Measurements from ENCODE around the gene SUPT3H. TPM values are rescaled to one million over a fixed set of nuclear protein-coding genes. Genes with fewer than 3 reads are reported as not detected.

Gene SUPT3H
- total and polyA plus RNA-seq, 2 of the 8 experiments (the other 6 are each of a cell fraction or from before 2014, with no cell fraction given) = 18.8 to 23.0 TPM

GRCh38 chr6:45293306-45293705 lies 84.4 kb downstream of the SUPT3H start:
- DNase-seq (ENCODE audit: low read depth in 1 of 2, low spot score in 2 of 2) (no peak), FAIRE-seq (no peak)
- H3K4ac ChIP-seq (replicated peaks; ENCODE audit: insufficient read length, low read depth, low read length) = no peak overlapping the region
- no peaks in the 10 kb centered on the region for H3K27me3 ChIP-seq (replicated peaks in 1 of 4; ENCODE audit: control insufficient read depth in 3 of 4, extremely low read depth in 1 of 4, insufficient read depth in 3 of 4, low read length in 3 of 4)
- WGBS, 2 experiments (ENCODE audit: extremely low coverage in 1 of 2, insufficient coverage in 1 of 2, insufficient read length in 1 of 2, insufficient replicate concordance in 2 of 2, low coverage in 1 of 2, low lambda C conversion rate in 2 of 2, missing lambda C conversion rate in 1 of 2) = 67% methylated on average over 3 of the region's 3 CpGs; no CpG with 5 or more reads in 1 of the 2 experiments
- no peaks in the 10 kb centered on the region for H3K9me3 ChIP-seq (ENCODE audit: insufficient read depth in 2 of 2, low read depth in 1 of 2, low read length in 1 of 2)
- no peak overlapping the region for H4K91ac ChIP-seq (replicated peaks; ENCODE audit: insufficient read length, low read length)
- POLR2A ChIA-PET (ENCODE audit: partially characterized antibody) = no interaction called here
- no peaks in the 10 kb centered on the region for H3K23me2 ChIP-seq (ENCODE audit: low read depth, low read length)
- no peak overlapping the region for H2AFZ ChIP-seq (ENCODE audit: low read length)
- no peak overlapping the region for H4K8ac ChIP-seq (ENCODE audit: extremely low read depth, insufficient read depth, low read length)
- no peak overlapping the region for H3K23ac ChIP-seq (ENCODE audit: insufficient read length)
- H2BK5ac ChIP-seq (ENCODE audit: low read depth, low read length) = no peak overlapping the region
- H2BK120ac ChIP-seq (replicated peaks; ENCODE audit: low read depth, low read length) = no peak overlapping the region
- H2BK20ac ChIP-seq (ENCODE audit: low read length) = no peak overlapping the region
- H4K20me1 ChIP-seq (replicated peaks in 1 of 2; ENCODE audit: control insufficient read depth in 1 of 2, insufficient read depth in 2 of 2, low read length in 2 of 2) = no peaks in the 10 kb centered on the region
- H3K36me3 ChIP-seq (ENCODE audit: control insufficient read depth in 2 of 4, insufficient read depth in 4 of 4, low read length in 3 of 4) = no peaks in the 10 kb centered on the region
- no peak overlapping the region for H3K4me3 ChIP-seq (ENCODE audit: extremely low read depth in 1 of 4, insufficient read depth in 2 of 4, low read depth in 3 of 4, low read length in 4 of 4)
- no peak overlapping the region for H2BK15ac ChIP-seq (ENCODE audit: low read length)
- no peak overlapping the region for H2AK5ac ChIP-seq (ENCODE audit: low read depth, low read length)
- CTCF ChIA-PET (ENCODE audit: partially characterized antibody) = no interaction called here
- H4K5ac ChIP-seq (ENCODE audit: insufficient read length, low read depth, low read length) = no peak overlapping the region
- no peaks in the 10 kb centered on the region for H3K79me1 ChIP-seq (ENCODE audit: low read depth, low read length)
- no peak overlapping the region for H3K27ac ChIP-seq (ENCODE audit: low read depth, low read length)
- no peak overlapping the region for H3K18ac ChIP-seq (ENCODE audit: extremely low read depth, low read length)
- no peak overlapping the region for H3K14ac ChIP-seq (ENCODE audit: insufficient read length)
- H3K4me1 ChIP-seq (replicated peaks in 1 of 4; ENCODE audit: control insufficient read depth in 3 of 4, insufficient read depth in 4 of 4, low read length in 3 of 4) = no peaks in the 10 kb centered on the region
- no peak overlapping the region for H3K9ac ChIP-seq (replicated peaks in 1 of 4; ENCODE audit: extremely low read depth in 1 of 4, low read depth in 3 of 4, low read length in 3 of 4)
- H3K4me2 ChIP-seq (ENCODE audit: insufficient read depth in 1 of 2, low read depth in 2 of 2, low read length in 2 of 2) = no peak overlapping the region
- H3K79me2 ChIP-seq (ENCODE audit: control insufficient read depth in 1 of 2, insufficient read depth in 2 of 2, low read length in 2 of 2) = no peaks in the 10 kb centered on the region
- H3K56ac ChIP-seq (replicated peaks; ENCODE audit: insufficient read length, low read depth, low read length) = no peak overlapping the region
- H2BK12ac ChIP-seq (ENCODE audit: low read depth, low read length) = no peak overlapping the region
- TF ChIP-seq EP300 (IDR thresholded peaks at IDR 0.05; ENCODE audit: borderline replicate concordance in 1 of 2, low read depth in 2 of 2, low read length in 2 of 2) (no peak), JUND (IDR thresholded peaks at IDR 0.05; ENCODE audit: low read length) (no peak), SP2 (IDR thresholded peaks at IDR 0.05; ENCODE audit: low read length) (no peak), POLR2AphosphoS5 (IDR thresholded peaks at IDR 0.05; ENCODE audit: low read depth, low read length) (no peak), GABPA (IDR thresholded peaks at IDR 0.05; ENCODE audit: borderline replicate concordance, insufficient read depth, low read length) (no peak), KDM1A (IDR thresholded peaks at IDR 0.05; ENCODE audit: borderline replicate concordance, low read length) (no peak), TAF7 (optimal IDR thresholded peaks at IDR 0.05; ENCODE audit: borderline replicate concordance, low read depth, low read length) (no peak), EGR1 (IDR thresholded peaks at IDR 0.05; ENCODE audit: borderline replicate concordance, low read depth, low read length) (no peak), BACH1 (IDR thresholded peaks at IDR 0.05; ENCODE audit: low read length) (no peak), HDAC2 (IDR thresholded peaks at IDR 0.05; ENCODE audit: borderline replicate concordance in 1 of 2, low read depth in 2 of 2, low read length in 2 of 2) (no peak), GTF2F1 (IDR thresholded peaks at IDR 0.05; ENCODE audit: borderline replicate concordance, low read depth, low read length) (no peak)
